Calu3 (cell line): ENCODE measurements around the gene SNX30. TPM values are rescaled to one million over a fixed set of nuclear protein-coding genes. Genes with fewer than 3 reads are reported as not detected.

Source experiments
- BruUV-seq: library from RNA; stranded (reverse); fragments of 400-500 nt; replicated peaks from 2 replicates; lab custom pipeline; 2021; lab: Mats Ljungman, UMichigan
- CTCF ChIA-PET: fragments of 300-600 bp; sonication (Branson Sonifier 250); formaldehyde crosslinking; loops from one replicate; lab custom pipeline; 2022; ENCODE audit warnings: antibody characterized with exemption; lab: Charles Lee
- DNase-seq: peaks from one replicate; pipeline ENCODE4 v3.0.0; 2022
- H3K27ac Mint-ChIP-seq: one replicate; pipeline ENCODE4 v1.8.0; 2022; ENCODE audit warnings: mixed read lengths; ENCODE audit not compliant: unreplicated experiment
- H3K27me3 Mint-ChIP-seq: one replicate; pipeline ENCODE4 v1.8.0; 2022; ENCODE audit warnings: mixed read lengths; ENCODE audit not compliant: unreplicated experiment
- H3K36me3 Mint-ChIP-seq: one replicate; pipeline ENCODE4 v1.8.0; 2022; ENCODE audit warnings: mild to moderate bottlenecking, moderate library complexity, mixed read lengths; ENCODE audit not compliant: insufficient read depth, unreplicated experiment
- H3K4me1 Mint-ChIP-seq: one replicate; pipeline ENCODE4 v1.8.0; 2022; ENCODE audit warnings: mild to moderate bottlenecking, low read depth, mixed read lengths; ENCODE audit not compliant: unreplicated experiment
- H3K4me3 Mint-ChIP-seq: one replicate; pipeline ENCODE4 v1.8.0; 2022; ENCODE audit warnings: mild to moderate bottlenecking, low read depth, moderate library complexity, mixed read lengths; ENCODE audit not compliant: unreplicated experiment
- H3K9me3 Mint-ChIP-seq: one replicate; pipeline ENCODE4 v1.8.0; 2022; ENCODE audit warnings: low read depth, mixed read lengths; ENCODE audit not compliant: unreplicated experiment
- intact Hi-C: fragments of 100-400 bp; cut with micrococcal nuclease; formaldehyde crosslinking; loops from one replicate; pipeline ENCODE4 v1.10.0; 2022; ENCODE audit not compliant: unreplicated experiment
- total RNA-seq: library from RNA; stranded (reverse); gene quantifications from 2 replicates; pipeline ENCODE4 v1.2.3, GENCODE V29; 2022
- TF ChIP-seq, protein P1 (sequence below): fragments of 200-600 bp; IDR thresholded peaks from one replicate; pipeline ENCODE4 v1.8.0; 2022; ENCODE audit warnings: antibody characterized with exemption; ENCODE audit not compliant: unreplicated experiment

SNX30 gene
- total RNA-seq, 1 experiment from 2014 or later: 8.7 TPM

- Mint-ChIP-seq H3K4me3 (no peak overlapping the region), H3K36me3 (peaks cover 5% of the 10 kb centered on the region)
- CTCF ChIA-PET: no interaction called here
Observed at GRCh38 chr9:112884721-112885120, 134.2 kb downstream of the SNX30 start.

DNA sequence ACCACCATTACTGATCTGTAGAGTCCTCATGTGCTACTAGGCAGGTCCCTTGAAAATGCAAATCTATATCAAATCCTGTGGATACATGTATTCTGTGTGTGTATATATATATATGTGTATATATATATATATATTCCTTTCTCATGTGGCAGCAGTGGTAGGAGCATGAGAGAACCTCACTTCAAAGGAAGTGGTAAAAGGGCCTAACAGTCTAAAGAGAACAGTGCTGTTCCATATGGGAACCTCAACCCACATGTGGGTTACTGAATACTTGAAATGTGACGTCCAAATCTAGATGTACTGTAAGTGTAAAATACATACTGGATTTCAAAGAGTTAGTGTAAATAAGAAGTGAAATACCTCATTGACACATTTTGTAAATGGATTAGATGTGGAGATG lies 134.8 kb downstream of the SNX30 start:
- no peaks in the 10 kb centered on the region for H3K9me3 Mint-ChIP-seq
- no peaks in the 10 kb centered on the region for H3K4me1 Mint-ChIP-seq
- CTCF ChIA-PET: no interaction called here
- TF ChIP-seq, protein P1, sequence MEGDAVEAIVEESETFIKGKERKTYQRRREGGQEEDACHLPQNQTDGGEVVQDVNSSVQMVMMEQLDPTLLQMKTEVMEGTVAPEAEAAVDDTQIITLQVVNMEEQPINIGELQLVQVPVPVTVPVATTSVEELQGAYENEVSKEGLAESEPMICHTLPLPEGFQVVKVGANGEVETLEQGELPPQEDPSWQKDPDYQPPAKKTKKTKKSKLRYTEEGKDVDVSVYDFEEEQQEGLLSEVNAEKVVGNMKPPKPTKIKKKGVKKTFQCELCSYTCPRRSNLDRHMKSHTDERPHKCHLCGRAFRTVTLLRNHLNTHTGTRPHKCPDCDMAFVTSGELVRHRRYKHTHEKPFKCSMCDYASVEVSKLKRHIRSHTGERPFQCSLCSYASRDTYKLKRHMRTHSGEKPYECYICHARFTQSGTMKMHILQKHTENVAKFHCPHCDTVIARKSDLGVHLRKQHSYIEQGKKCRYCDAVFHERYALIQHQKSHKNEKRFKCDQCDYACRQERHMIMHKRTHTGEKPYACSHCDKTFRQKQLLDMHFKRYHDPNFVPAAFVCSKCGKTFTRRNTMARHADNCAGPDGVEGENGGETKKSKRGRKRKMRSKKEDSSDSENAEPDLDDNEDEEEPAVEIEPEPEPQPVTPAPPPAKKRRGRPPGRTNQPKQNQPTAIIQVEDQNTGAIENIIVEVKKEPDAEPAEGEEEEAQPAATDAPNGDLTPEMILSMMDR: no peak
- intact Hi-C loops: no loop called here
- H3K36me3 Mint-ChIP-seq: peaks cover 5% of the 10 kb centered on the region
- H3K27me3 Mint-ChIP-seq: no peaks in the 10 kb centered on the region
- BruUV-seq: no TSS peak
- H3K4me3 Mint-ChIP-seq: no peak overlapping the region
- DNase-seq: no peak
- no peak overlapping the region for H3K27ac Mint-ChIP-seq

More at GRCh38 chr9:112884721-112885120, 134.2 kb downstream of the SNX30 start:
- H3K9me3 Mint-ChIP-seq: no peaks in the 10 kb centered on the region
- intact Hi-C loops: no loop called here
- BruUV-seq: no TSS peak
- H3K27me3 Mint-ChIP-seq: no peaks in the 10 kb centered on the region
- TF ChIP-seq, protein P1: no peak
- no peak overlapping the region for H3K27ac Mint-ChIP-seq
- no peak for DNase-seq
- H3K4me1 Mint-ChIP-seq: no peaks in the 10 kb centered on the region

- H3K4me1 Mint-ChIP-seq: no peaks in the 10 kb centered on the region
- DNase-seq: no peak
- peaks cover 5% of the 10 kb centered on the region for H3K36me3 Mint-ChIP-seq
- intact Hi-C loops: no loop called here
- H3K9me3 Mint-ChIP-seq: no peaks in the 10 kb centered on the region
- no peak overlapping the region for H3K4me3 Mint-ChIP-seq
- no peak overlapping the region for H3K27ac Mint-ChIP-seq
- CTCF ChIA-PET: no interaction called here
- TF ChIP-seq, protein P1: no peak
- BruUV-seq: no TSS peak
- H3K27me3 Mint-ChIP-seq: no peaks in the 10 kb centered on the region
Observed at GRCh38 chr9:112886351-112886750, 135.8 kb downstream of the SNX30 start.

GRCh38 chr9:112887381-112887780 lies 136.8 kb downstream of the SNX30 start:
- no TSS peak for BruUV-seq
- intact Hi-C loops: no loop called here
- no peak for DNase-seq
- TF ChIP-seq, protein P1: no peak
- no peak overlapping the region for H3K4me3 Mint-ChIP-seq
- H3K36me3 Mint-ChIP-seq: peaks cover 3% of the 10 kb centered on the region
- CTCF ChIA-PET: no interaction called here
- peaks cover 5% of the 10 kb centered on the region for H3K27me3 Mint-ChIP-seq
- H3K4me1 Mint-ChIP-seq: no peaks in the 10 kb centered on the region
- no peaks in the 10 kb centered on the region for H3K9me3 Mint-ChIP-seq
- no peak overlapping the region for H3K27ac Mint-ChIP-seq
